ENCODE measurements around the gene CIDEC. TPM values are rescaled to one million over a fixed set of nuclear protein-coding genes. Genes with fewer than 3 reads are reported as not detected.
"Not testable (repeated sequence)": the region's sequence is repeated elsewhere in the genome, so short reads cannot be mapped to it uniquely, and the experiment has no call there.

CIDEC gene
- total and polyA plus RNA-seq, 8 donors = 0.63 to 21.4 (median 2.0) TPM; not detected in 2

- H3K4me3 ChIP-seq = no peak overlapping the region
- peaks cover 0 to 8% (median 0%) of the 10 kb centered on the region in 4 donors for H3K4me1 ChIP-seq
- H3K27me3 ChIP-seq = no peaks in the 10 kb centered on the region
- 46 to 91% (median 78%) methylated on average over 1 of the region's 1 CpG for WGBS, 5 donors
- DNase-seq = no peak
- H3K9me3 ChIP-seq = no peaks in the 10 kb centered on the region
- H3K27ac ChIP-seq = no peak overlapping the region
- no peak for TF ChIP-seq CTCF (IDR thresholded peaks at IDR 0.05)
- TF ChIP-seq EP300 (IDR thresholded peaks at IDR 0.05) = no peak
- TF ChIP-seq POLR2AphosphoS5 (IDR thresholded peaks at IDR 0.05) = no peak
- no peak for TF ChIP-seq POLR2A (IDR thresholded peaks at IDR 0.05)
- H3K36me3 ChIP-seq = no peaks in the 10 kb centered on the region
- intact Hi-C loops (cut with DNase I; ENCODE audit: low total_unique reads) = no loop called here
Observed at GRCh38 chr3:9870978-9871377, 9.1 kb downstream of the CIDEC start.

GRCh38 chr3:9869955-9870354 lies 10.1 kb downstream of the CIDEC start:
- DNase-seq = no peak
- peaks cover 0 to 18% (median 1%) of the 10 kb centered on the region in 4 donors for H3K4me1 ChIP-seq
- WGBS, 5 donors = 71 to 78% (median 74%) methylated on average over 5 of the region's 5 CpGs
- H3K27me3 ChIP-seq = no peaks in the 10 kb centered on the region
- intact Hi-C loops (cut with DNase I; ENCODE audit: low total_unique reads) = no loop called here
- TF ChIP-seq CTCF (IDR thresholded peaks at IDR 0.05) (no peak), EP300 (IDR thresholded peaks at IDR 0.05) (no peak), POLR2A (IDR thresholded peaks at IDR 0.05) (no peak), POLR2AphosphoS5 (IDR thresholded peaks at IDR 0.05) (no peak)
- no peak overlapping the region for H3K4me3 ChIP-seq
- H3K27ac ChIP-seq = no peak overlapping the region
- no peaks in the 10 kb centered on the region for H3K36me3 ChIP-seq
- no peaks in the 10 kb centered on the region for H3K9me3 ChIP-seq

GRCh38 chr3:9867106-9867505 lies 12.9 kb downstream of the CIDEC start:
- whole genome bisulfite sequencing, 5 donors = 87 to 94% (median 88%) methylated on average over 12 of the region's 12 CpGs
- intact Hi-C loops (cut with DNase I; ENCODE audit: low total_unique reads) = no loop called here
- Histone ChIP-seq H3K4me1 (peaks cover 14 to 43% (median 23%) of the 10 kb centered on the region in 4 donors), H3K27me3 (no peaks in the 10 kb centered on the region), H3K27ac (peak overlapping the region in 4 of 5 donors; percentile 2 to 86 (median 19)), H3K9me3 (no peaks in the 10 kb centered on the region), H3K36me3 (no peaks in the 10 kb centered on the region), H3K4me3 (no peak overlapping the region)
- DNase-seq = no peak
- TF ChIP-seq POLR2AphosphoS5 (IDR thresholded peaks at IDR 0.05) (no peak), CTCF (IDR thresholded peaks at IDR 0.05) (no peak), EP300 (IDR thresholded peaks at IDR 0.05) (no peak), POLR2A (IDR thresholded peaks at IDR 0.05) (no peak)

DNA sequence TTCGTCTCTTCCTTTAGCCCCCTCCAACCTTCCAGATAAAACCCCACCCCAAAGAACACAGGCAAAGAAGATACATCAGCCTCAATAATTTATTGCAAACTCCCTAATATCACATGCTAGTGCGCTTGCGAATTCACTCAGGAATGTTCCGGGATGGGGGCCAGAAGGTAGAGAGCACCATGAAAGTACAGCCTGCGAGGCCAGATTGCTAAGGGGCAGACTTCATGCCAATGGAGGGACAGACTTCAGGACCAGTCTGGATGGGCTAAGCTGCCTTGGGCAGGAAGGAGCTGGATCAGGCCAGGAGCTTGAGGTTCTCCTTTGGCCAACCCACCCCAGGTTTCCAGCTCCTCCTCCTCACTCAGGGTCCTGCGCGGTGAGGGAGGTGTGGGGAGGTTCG lies 13.4 kb downstream of the CIDEC start:
- H3K4me3 ChIP-seq = no peak overlapping the region
- peak overlapping the region in 4 of 5 donors; percentile 12 to 86 (median 21) for H3K27ac ChIP-seq
- no peaks in the 10 kb centered on the region for H3K27me3 ChIP-seq
- peaks cover 14 to 43% (median 24%) of the 10 kb centered on the region in 4 donors for H3K4me1 ChIP-seq
- 71 to 93% (median 87%) methylated on average over 8 of the region's 8 CpGs for WGBS, 5 donors
- intact Hi-C loops (cut with DNase I; ENCODE audit: low total_unique reads) = no loop called here
- no peak for TF ChIP-seq CTCF (IDR thresholded peaks at IDR 0.05)
- no peak for TF ChIP-seq POLR2A (IDR thresholded peaks at IDR 0.05)
- no peaks in the 10 kb centered on the region for H3K36me3 ChIP-seq
- DNase-seq = peak in 1 of 2 donors; percentile 51
- no peaks in the 10 kb centered on the region for H3K9me3 ChIP-seq

DNA sequence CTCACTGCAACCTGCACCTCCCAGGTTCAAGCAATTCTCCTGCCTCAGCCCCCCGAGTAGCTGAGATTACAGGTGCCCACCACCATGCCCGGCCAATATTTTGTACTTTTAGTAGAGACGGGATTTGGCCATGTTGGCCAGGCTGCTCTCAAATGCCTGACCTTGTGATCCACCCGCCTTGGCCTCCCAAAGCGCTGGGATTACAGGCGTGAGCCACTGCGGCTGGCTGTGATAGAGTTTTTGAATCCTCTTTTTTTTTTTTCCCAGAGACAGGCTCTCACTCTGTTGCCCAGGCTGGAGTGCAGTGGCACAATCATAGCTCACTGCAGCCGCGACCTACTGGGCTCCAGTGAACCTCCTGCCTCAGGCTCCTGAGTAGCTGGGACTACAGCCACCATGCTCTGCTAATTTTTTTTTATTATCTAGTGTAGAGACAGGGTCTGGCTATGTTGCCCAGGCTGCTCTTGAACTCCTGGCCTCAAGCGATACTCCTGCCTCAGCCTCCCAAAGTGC lies 14.9 kb downstream of the CIDEC start:
- H3K4me3 ChIP-seq; H3K9me3 ChIP-seq; H3K27me3 ChIP-seq; intact Hi-C loops (cut with DNase I; ENCODE audit: low total_unique reads); DNase-seq; H3K36me3 ChIP-seq: not testable (repeated sequence)
- Histone ChIP-seq H3K27ac (peak overlapping the region in 4 of 5 donors; percentile 68 to 86 (median 76)), H3K4me1 (peaks cover 14 to 43% (median 24%) of the 10 kb centered on the region in 4 donors)
- WGBS, 5 donors = 80 to 91% (median 88%) methylated on average over 10 of the region's 10 CpGs
